ENCODE data around the gene YJEFN3.

- TF ChIP-seq POLR2AphosphoS5 (IDR thresholded peaks at IDR 0.05) (no peak), EP300 (IDR thresholded peaks at IDR 0.05) (no peak)
- TF ChIP-seq, protein P1, sequence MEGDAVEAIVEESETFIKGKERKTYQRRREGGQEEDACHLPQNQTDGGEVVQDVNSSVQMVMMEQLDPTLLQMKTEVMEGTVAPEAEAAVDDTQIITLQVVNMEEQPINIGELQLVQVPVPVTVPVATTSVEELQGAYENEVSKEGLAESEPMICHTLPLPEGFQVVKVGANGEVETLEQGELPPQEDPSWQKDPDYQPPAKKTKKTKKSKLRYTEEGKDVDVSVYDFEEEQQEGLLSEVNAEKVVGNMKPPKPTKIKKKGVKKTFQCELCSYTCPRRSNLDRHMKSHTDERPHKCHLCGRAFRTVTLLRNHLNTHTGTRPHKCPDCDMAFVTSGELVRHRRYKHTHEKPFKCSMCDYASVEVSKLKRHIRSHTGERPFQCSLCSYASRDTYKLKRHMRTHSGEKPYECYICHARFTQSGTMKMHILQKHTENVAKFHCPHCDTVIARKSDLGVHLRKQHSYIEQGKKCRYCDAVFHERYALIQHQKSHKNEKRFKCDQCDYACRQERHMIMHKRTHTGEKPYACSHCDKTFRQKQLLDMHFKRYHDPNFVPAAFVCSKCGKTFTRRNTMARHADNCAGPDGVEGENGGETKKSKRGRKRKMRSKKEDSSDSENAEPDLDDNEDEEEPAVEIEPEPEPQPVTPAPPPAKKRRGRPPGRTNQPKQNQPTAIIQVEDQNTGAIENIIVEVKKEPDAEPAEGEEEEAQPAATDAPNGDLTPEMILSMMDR (IDR thresholded peaks at IDR 0.05) = no peak
Observed at GRCh38 chr19:19499272-19499995, 29.3 kb upstream of the YJEFN3 start.

All from esophagus muscularis mucosa (tissue), 4 donors.